NCI-H748 (cell line): ENCODE data around the gene FEZ2.
A peak's percentile ranks its signal among the peaks of the same experiment; 100 is the strongest.

Experiments
- DNase-seq: peaks from one replicate; lab custom pipeline; 2025; ENCODE audit not compliant: unreplicated experiment; lab: John Stamatoyannopoulos, UW

Gene FEZ2

DNA sequence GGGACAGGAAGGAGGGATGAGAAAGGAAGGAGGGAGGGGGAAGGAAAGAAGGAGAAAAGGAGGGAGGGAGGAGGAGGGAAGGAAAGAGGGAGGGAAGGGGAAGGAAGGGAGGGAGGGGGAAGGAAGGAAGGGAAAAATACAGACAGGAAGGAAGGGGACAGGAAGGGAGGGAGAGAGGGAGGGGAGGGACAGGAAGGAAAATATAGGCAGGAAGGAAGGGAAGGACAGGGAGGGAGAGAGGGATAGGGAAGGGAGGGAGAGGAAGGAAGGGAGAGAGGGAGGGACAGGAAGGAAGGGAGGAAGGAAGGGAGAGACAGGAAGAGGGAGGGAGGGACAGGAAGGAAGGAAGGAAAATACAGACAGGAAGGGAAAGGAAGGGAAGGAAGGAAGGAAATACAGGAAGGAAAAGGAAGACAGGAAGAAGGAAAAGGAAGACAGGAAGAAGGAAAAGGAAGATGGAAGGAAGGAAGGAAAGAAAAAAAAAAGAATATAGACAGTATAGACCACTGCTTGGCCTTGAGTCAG, 63.6 kb downstream of the FEZ2 start:
- DNase-seq, result no peak

DNA sequence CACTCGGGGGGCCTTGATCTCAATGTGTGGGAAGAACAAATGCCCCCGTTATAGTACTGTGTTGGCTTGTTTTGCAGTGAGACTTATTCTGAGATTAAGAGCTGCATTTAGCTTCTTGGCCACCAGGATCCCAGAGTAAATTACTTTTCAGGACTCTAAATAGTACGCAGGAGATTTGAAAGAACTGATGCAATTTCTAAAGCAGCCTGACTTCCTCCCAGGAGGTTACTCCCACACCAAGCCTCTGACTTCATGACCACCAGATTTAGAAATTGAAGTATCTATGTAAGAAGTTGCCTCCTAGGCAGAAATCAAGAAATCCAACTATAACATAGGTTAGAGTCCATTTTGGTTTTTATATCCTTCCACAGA, 67.0 kb downstream of the FEZ2 start:
- DNase-seq, result no peak

DNA sequence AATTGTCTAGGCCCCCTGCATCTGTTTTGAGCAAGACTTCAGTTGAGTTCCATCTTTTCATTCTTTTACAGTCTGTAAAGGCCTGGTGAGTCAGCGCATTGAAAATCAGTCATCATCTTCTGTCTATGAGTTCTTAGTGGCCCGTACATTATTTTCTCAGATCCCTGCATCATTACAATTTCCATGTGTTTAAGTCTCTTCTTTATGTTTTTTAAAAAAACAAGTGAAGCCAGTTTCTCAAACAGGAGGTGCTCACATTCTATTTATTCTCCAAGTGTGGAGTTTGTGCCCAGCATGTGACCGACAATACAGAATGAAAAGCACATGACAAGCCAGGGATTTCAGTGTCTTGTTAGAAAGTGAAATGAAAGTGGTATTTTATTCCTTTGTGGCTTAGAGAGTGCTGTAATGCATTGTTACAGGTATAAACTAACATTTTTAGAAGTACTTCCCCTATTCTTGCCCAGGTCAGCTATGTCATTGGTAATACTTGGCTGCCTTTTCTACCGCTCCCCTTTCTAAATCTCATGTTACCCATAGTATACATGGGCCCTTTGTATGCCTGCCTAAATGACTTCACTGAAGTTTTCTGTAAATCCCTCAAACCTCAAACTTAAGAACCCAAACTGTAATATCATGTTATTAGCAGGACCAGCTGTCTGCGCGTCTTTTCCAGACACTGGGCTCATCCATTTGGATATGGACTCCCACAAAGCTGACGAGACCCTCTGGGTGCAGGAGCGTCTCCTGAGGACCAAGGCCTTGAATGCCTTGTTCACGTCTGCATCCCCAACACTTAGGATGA, 67.6 kb downstream of the FEZ2 start:
- DNase-seq, result no peak

DNA sequence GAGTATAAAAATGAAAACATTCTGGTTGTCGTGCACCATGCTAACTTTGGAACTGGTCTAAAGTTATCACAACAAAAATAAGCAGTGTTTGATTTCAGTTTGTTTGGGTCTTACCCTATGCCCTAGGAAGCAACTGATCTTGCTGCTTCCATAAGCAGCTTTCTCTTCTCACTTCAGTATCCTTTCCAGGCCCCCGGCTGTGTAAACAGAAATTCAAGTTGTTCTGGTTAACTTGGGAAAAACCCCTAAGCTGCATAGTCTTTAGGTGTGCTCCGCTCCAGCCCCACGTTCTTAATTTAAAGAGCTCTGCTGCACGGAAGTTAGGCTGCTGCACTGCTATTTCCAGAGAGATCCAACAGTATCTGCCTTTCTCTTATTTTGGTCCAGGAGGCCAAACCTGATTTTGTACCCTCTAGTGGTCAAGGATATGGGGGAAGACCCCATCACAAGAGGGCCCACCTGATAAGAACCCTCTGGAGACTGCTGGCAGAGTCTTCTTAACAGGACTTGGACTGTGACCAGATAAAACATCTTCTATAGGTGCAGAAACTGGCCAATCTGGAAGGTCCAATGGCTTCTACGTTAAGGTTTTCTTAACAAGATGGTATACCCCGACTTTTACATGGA, 69.1 kb downstream of the FEZ2 start:
- DNase-seq, result no peak

DNA sequence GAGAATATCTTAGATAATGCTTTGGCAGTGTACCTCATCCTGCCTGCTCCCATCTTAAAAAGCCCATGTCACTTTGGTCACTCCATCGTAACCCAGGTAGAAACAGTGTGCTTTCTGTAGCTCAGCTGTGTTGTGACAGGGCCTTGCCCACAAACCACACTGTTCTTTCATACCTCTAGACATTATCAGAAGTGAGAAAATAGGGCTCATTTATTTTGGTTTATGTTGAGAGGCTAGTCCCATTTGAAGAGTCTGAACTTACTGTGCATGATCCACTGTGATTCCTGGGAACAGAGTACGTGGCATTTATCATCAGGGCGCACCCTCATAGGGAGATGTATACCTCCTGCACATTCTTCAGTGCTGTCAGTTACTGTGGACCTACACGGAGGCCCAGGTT, 69.7 kb downstream of the FEZ2 start:
- DNase-seq, result no peak

DNA sequence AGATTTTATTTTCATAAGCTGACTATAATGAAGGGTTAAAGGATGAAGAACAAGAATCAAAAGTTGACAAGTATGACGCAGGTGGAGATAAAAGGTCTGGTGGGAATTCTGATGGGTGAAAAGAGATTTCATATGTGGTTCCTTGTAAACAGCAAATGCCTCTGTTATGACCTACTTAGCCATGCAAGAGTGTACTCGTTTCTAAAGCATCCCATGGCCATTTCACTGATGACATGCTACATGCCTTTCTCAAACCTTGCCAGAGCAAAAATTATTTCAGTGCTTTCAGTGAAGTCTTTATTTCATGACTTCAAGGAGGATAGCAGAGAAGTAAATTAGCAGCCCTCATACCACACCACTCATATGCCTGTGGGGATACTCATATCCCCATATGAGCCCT, 71.7 kb downstream of the FEZ2 start:
- DNase-seq, result no peak

DNA sequence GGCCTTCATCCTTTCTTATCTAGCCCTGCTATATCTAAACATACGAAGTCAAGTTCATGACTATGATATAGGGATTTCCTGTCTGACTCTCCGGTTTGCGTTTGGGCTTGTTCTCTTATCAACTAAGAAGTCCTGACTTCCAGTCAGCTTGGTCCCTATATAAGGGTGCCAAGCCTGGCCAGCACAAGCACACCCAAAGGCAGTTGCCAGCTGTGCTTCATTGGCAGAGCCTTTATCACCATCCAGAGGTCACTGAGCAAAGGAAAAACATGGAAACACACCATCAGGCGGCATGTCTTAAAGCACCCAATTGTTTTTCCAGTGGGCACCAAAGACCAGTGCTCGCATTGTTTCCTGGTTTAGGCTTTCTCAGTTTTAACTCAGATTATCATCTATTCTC, 72.7 kb downstream of the FEZ2 start:
- DNase-seq, result no peak

DNA sequence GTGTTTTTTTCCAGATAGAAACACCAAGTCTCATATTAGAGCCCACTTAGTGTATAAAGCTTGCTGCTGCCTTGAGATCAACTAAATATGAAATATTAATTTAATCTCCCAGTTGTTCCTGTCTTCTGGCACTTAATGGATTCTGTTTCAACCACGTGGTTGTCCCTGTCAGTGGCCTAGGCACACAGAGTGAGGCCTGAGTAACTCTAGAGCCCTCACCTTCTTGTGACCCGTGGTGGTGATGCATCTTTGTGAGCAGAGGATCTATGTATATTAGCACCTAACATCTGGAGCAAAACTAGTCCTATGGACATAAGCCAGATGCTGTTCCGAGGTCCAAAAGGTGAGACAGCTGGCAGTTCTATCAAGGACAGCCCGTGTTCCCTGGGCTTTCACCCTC, 74.8 kb downstream of the FEZ2 start:
- DNase-seq, result no peak

DNA sequence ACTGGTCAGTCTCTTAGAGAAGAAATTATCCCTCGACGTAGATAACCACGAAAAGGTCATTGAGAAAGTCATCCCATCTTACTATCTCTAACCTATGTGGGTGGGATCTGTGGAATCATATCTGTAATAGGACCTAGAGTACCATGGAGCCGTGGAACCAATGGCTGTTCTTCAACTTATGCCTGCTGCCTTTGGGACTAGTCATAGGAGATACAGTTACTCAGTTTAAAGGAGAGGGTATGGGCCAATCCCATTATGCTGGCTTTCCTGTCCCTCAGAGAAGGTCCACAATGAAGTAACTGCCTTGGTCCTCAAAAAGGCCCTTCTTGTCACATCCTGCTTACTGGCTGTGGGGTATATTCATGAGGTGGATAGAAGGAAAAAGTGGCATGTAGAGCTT, 77.5 kb downstream of the FEZ2 start:
- no peak for DNase-seq

DNA sequence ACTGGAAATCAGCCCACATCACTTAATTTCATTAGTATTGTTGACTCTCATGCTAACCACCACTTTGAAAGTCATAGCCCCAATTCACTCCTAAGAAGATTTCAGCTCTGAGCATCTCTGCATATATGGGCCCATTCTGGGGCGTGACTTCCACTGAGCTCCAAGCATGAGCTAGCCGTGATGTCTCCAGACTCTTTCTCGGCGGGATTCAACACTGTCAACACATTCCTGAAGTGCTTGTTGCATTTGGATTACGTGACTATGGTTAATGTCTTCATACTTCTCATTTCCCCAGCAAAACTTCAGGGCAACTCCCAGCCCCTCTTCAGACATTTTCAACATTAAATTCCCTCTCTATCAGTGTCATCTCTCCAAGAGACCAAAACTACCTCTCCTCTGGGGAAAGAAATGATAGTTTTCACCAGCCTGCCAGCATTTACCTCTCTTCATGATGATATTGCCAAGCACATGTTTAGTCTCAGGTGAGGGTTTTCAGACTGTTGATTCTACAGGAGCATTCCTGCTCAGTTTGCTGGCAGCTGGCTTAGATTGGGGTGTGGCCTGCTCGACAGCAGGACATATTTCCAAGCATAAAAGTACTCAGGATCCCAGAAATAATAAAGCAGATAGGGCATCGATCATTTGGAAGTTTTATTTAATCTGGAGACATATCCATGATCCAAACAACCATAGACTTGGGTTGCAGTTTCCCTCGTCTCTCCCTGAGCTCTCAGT, 81.7 kb downstream of the FEZ2 start:
- no peak for DNase-seq

DNA sequence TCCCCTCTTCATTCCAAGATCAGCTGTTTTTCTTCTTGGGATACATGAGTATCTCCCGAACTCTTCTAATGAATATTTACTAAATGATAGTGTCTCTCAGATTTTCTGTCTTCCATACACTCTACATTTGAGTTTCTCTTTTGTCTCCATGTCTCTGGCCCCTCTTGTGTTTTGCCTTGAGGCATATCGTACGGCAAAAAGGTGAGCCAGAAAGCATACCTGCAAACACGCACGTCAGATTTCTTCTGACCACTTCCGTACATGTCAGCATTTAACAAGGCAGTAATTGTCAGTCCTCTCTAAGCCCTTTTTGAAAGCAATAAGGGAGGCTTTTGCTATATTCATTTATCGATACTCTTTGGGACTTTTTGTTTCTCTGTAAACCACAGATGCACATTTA, 82.4 kb downstream of the FEZ2 start:
- no peak for DNase-seq

DNA sequence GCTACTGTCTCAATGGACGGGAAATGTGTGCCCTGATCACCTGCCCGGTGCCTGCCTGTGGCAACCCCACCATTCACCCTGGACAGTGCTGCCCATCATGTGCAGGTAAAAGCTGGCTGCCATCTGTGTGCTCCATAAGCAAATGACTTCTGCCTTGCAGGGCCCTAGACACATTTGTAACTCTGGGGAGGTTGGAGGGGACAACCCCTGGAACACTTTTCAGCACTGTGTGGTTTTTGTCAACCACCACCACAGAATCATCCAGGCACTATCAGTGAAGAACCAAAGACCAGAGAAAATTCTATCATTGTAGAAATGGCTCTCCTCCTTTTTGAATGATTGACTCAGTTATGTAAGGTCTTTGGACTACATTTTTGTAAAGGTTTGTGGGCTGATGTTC, 84.3 kb downstream of the FEZ2 start:
- DNase-seq, result no peak

DNA sequence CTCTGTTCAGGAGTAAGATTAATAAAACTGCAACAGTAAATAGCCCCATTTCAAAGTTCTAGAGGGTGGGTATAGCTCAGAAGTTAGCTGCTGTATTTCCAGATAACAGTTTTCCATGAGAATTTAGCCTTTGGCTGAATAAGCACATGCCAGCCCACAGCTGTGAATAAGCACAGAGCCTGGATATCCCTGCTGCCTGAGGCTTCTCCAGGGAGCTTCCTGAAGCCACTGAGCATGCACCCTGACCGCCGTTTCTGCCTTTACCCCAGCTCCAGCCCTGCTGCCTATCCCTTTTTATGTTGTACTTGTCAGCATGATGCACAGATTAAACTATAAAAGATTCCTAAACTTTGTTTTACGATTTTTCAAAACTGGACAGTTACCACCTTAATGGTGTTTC, 85.3 kb downstream of the FEZ2 start:
- no peak for DNase-seq

DNA sequence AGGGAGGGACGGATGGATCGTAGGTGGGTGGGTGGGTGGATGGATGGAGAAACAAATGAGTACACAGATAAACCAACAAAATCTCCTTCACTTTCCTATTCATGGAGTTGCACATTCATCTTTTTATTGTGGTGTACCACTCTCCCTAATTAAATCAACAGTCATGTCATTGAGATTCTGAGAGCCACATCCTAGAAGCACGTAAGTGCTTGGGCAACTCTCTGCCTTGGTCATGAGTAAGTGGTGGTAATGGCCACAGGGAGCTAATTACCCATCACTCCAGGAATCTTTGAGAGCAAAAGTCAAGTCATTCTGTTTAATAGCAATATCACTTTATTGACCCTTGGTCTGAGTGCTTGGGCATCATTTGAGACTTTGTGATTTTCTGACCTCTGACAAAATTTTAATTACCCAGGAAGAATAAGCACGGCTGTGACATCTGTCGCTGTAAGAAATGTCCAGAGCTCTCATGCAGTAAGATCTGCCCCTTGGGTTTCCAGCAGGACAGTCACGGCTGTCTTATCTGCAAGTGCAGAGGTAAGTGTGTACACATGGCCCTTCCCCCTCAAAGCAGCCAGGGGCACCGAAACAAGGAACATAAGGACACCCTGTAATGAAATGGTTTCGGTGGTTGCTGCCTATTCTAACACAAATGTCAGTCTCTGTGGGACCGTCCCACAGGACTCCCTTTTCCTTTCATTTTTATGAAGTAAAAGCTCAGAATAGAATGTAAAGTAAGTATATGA, 85.9 kb downstream of the FEZ2 start:
- DNase-seq, result peak; percentile 6

DNA sequence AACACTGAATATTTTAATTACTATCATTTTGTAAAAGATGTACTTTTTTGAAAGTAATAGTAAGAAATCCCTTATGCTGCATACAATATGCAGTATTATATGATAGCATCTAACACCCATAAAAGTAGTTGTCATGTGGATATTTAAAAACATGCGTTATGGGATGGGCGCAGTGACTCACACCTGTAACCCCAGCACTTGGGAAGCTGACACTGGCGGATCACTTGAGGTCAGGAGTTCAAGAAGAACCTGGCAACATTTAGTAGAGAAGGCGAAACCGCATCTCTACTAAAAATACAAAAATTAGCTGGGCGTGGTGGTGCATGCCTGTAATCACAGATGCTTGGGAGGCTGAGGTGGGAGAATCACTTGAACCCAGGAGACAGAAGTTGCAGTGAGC, 88.9 kb downstream of the FEZ2 start:
- DNase-seq, result no peak

DNA sequence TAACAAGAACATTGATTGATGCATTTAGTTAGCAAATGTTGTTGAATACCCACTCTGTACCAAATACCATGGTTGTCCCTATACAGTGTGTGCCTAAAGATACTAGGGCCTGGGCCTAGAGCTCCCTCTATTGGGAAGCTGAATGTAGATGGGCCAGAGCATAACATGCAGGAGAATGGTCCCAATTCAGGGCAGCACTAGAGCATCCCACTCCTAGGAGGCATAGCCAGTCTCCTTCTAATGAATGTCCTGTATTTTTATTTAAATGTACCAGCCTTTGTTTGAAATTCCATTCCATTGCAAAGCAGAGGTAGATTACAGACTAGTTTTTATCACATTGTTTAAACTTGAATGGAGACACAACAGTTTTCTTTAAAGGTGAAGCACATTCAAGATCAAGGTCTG, 90.6 kb downstream of the FEZ2 start:
- DNase-seq, result peak; percentile 59
